GM18909 (cell line): ENCODE data around the gene TALDO1.
A peak's percentile ranks its signal among the peaks of the same experiment; 100 is the strongest.
"Not testable (repeated sequence)": the region's sequence is repeated elsewhere in the genome, so short reads cannot be mapped to it uniquely, and the experiment has no call there.

Experiments
- ATAC-seq: cut with Tn5 transposase; IDR thresholded peaks from one replicate; pipeline ENCODE4 v1.9.1; 2021; ENCODE audit warnings: mild to moderate bottlenecking; ENCODE audit not compliant: unreplicated experiment, poor library complexity

Gene TALDO1

GRCh38 chr11:728901-729491 lies 18.3 kb upstream of the TALDO1 start:
- ATAC-seq = no peak

- no peak for ATAC-seq
Measured at GRCh38 chr11:729492-730074, 17.7 kb upstream of the TALDO1 start.

GRCh38 chr11:733072-733471 lies 14.2 kb upstream of the TALDO1 start:
- no peak for ATAC-seq

GRCh38 chr11:734541-734940 lies 12.7 kb upstream of the TALDO1 start:
- ATAC-seq = not testable (repeated sequence)

- no peak for ATAC-seq
Measured at GRCh38 chr11:737366-737765, 9.9 kb upstream of the TALDO1 start.

- not testable (repeated sequence) for ATAC-seq
Measured at GRCh38 chr11:737899-738298, 9.4 kb upstream of the TALDO1 start.

GRCh38 chr11:742156-742546 lies 5.1 kb upstream of the TALDO1 start:
- ATAC-seq = no peak

GRCh38 chr11:742571-743201 lies 4.6 kb upstream of the TALDO1 start:
- no peak for ATAC-seq

- ATAC-seq = no peak
Measured at GRCh38 chr11:745428-745827, 1.8 kb upstream of the TALDO1 start.

GRCh38 chr11:746289-747157 lies 741 bp upstream of the TALDO1 start:
- ATAC-seq = no peak

GRCh38 chr11:748007-748359 lies 719 bp downstream of the TALDO1 start:
- peak; percentile 11 for ATAC-seq

- no peak for ATAC-seq
Measured at GRCh38 chr11:749731-750130, 2.5 kb downstream of the TALDO1 start.

- no peak for ATAC-seq
Measured at GRCh38 chr11:760236-760635, 13.0 kb downstream of the TALDO1 start.

- ATAC-seq = no peak
Measured at GRCh38 chr11:761526-762108, 14.4 kb downstream of the TALDO1 start.

GRCh38 chr11:762421-763072 lies 15.3 kb downstream of the TALDO1 start:
- no peak for ATAC-seq

GRCh38 chr11:763073-763463 lies 15.8 kb downstream of the TALDO1 start:
- ATAC-seq = no peak

- ATAC-seq = no peak
Measured at GRCh38 chr11:763549-764321, 16.5 kb downstream of the TALDO1 start.

- no peak for ATAC-seq
Measured at GRCh38 chr11:764322-765024, 17.2 kb downstream of the TALDO1 start.
